Thoracic aorta (tissue), 2 donors: ENCODE results near the gene ZNF654. TPM values are rescaled to one million over a fixed set of nuclear protein-coding genes. Genes with fewer than 3 reads are reported as not detected.

Source experiments
- ATAC-seq: fragments of 150-250 bp; one replicate; pipeline ENCODE4 v1.8.0; 2017; ENCODE audit warnings: low read depth; ENCODE audit not compliant: insufficient number of reproducible peaks, low FRiP score
- DNase-seq: peaks from one replicate; pipeline ENCODE4 v3.0.0-alpha.2; 2020; ENCODE audit warnings: low spot score
- H3K27ac ChIP-seq, 2 donors: fragments of 200-600 bp; sonication (generic); 1 replicate in 1 of 2; 2 replicates in 1 of 2; pipeline ENCODE4 v1.5.1; 2016; ENCODE audit warnings: mild to moderate bottlenecking in 2 of 2, moderate library complexity in 2 of 2
- H3K27me3 ChIP-seq: fragments of 200-600 bp; sonication (generic); replicated peaks from 2 replicates; pipeline ENCODE4 v1.6.0; 2016; ENCODE audit warnings: mild to moderate bottlenecking; ENCODE audit not compliant: insufficient read depth
- H3K36me3 ChIP-seq: fragments of 200-600 bp; sonication (generic); one replicate; pipeline ENCODE4 v1.5.1; 2016
- H3K4me1 ChIP-seq, 2 donors: fragments of 200-600 bp; sonication (generic); 1 replicate in 1 of 2; 2 replicates in 1 of 2; pipeline versions ENCODE4 v1.5.1 to v1.6.0; 2016; ENCODE audit warnings: low read depth in 2 of 2, mild to moderate bottlenecking in 1 of 2; ENCODE audit not compliant: control insufficient read depth in 1 of 2
- H3K4me3 ChIP-seq: fragments of 200-600 bp; sonication (generic); 2 replicates; pipeline ENCODE4 v1.5.1; 2016; ENCODE audit warnings: mild to moderate bottlenecking
- H3K9me3 ChIP-seq: fragments of 200-600 bp; sonication (generic); 2 replicates; pipeline ENCODE4 v1.5.1; 2016
- total RNA-seq, 2 donors: library from RNA; depleted of rRNA; stranded (reverse); fragments of >200 nt; gene quantifications; one replicate each; pipeline versions ENCODE4 v1.1.0 to v1.2.3, GENCODE V29; 2016
- TF ChIP-seq, protein P1 (sequence below): fragments of 200-600 bp; sonication (generic); IDR thresholded peaks from one replicate; pipeline ENCODE4 v1.5.1; 2019; ENCODE audit warnings: antibody characterized with exemption

Gene ZNF654
- total RNA-seq, 2 donors from 2014 or later: 7.7 to 15.4 TPM

GRCh38 chr3:88092270-88092669 lies 33.2 kb downstream of the ZNF654 start:
- Histone ChIP-seq H3K27ac (no peak overlapping the region), H3K36me3 (peaks cover 2% of the 10 kb centered on the region), H3K27me3 (no peaks in the 10 kb centered on the region), H3K4me1 (peaks cover 0 to 3% of the 10 kb centered on the region in 2 donors), H3K9me3 (no peaks in the 10 kb centered on the region), H3K4me3 (no peak overlapping the region)
- ATAC-seq (no peak), DNase-seq (no peak)
- TF ChIP-seq, protein P1, sequence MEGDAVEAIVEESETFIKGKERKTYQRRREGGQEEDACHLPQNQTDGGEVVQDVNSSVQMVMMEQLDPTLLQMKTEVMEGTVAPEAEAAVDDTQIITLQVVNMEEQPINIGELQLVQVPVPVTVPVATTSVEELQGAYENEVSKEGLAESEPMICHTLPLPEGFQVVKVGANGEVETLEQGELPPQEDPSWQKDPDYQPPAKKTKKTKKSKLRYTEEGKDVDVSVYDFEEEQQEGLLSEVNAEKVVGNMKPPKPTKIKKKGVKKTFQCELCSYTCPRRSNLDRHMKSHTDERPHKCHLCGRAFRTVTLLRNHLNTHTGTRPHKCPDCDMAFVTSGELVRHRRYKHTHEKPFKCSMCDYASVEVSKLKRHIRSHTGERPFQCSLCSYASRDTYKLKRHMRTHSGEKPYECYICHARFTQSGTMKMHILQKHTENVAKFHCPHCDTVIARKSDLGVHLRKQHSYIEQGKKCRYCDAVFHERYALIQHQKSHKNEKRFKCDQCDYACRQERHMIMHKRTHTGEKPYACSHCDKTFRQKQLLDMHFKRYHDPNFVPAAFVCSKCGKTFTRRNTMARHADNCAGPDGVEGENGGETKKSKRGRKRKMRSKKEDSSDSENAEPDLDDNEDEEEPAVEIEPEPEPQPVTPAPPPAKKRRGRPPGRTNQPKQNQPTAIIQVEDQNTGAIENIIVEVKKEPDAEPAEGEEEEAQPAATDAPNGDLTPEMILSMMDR: no peak

- TF ChIP-seq, protein P1: no peak
- ATAC-seq (no peak), DNase-seq (no peak)
- Histone ChIP-seq H3K27me3 (no peaks in the 10 kb centered on the region), H3K36me3 (no peaks in the 10 kb centered on the region), H3K4me1 (peaks cover 0 to 3% of the 10 kb centered on the region in 2 donors), H3K27ac (no peak overlapping the region), H3K9me3 (no peaks in the 10 kb centered on the region), H3K4me3 (no peak overlapping the region)
Observed at GRCh38 chr3:88093266-88093665, 34.2 kb downstream of the ZNF654 start.

- no peaks in the 10 kb centered on the region for H3K27me3 ChIP-seq
- H3K9me3 ChIP-seq: no peaks in the 10 kb centered on the region
- no peaks in the 10 kb centered on the region for H3K36me3 ChIP-seq
- no peak overlapping the region for H3K27ac ChIP-seq
- peaks cover 2 to 9% of the 10 kb centered on the region in 2 donors for H3K4me1 ChIP-seq
- DNase-seq (no peak), ATAC-seq (no peak)
- H3K4me3 ChIP-seq: no peak overlapping the region
- TF ChIP-seq, protein P1: no peak
Observed at GRCh38 chr3:88101142-88101541, 42.1 kb downstream of the ZNF654 start.

GRCh38 chr3:88105325-88105724 lies 46.3 kb downstream of the ZNF654 start:
- Histone ChIP-seq H3K27me3 (no peaks in the 10 kb centered on the region), H3K27ac (no peak overlapping the region), H3K36me3 (no peaks in the 10 kb centered on the region), H3K4me3 (no peak overlapping the region), H3K9me3 (no peaks in the 10 kb centered on the region), H3K4me1 (peaks cover 5 to 14% of the 10 kb centered on the region in 2 donors)
- no peak for DNase-seq
- no peak for ATAC-seq
- TF ChIP-seq, protein P1: no peak

- no peaks in the 10 kb centered on the region for H3K27me3 ChIP-seq
- no peak overlapping the region for H3K4me3 ChIP-seq
- DNase-seq: no peak
- H3K27ac ChIP-seq: no peak overlapping the region
- TF ChIP-seq, protein P1: no peak
- no peaks in the 10 kb centered on the region for H3K9me3 ChIP-seq
- no peak for ATAC-seq
- H3K4me1 ChIP-seq: peaks cover 5% of the 10 kb centered on the region in 2 donors
- H3K36me3 ChIP-seq: no peaks in the 10 kb centered on the region
Observed at GRCh38 chr3:88112289-88112688, 53.2 kb downstream of the ZNF654 start.
